ENCODE data around the gene CWH43. TPM values are rescaled to one million over a fixed set of nuclear protein-coding genes. Genes with fewer than 3 reads are reported as not detected.

Gene CWH43
- total and polyA plus RNA-seq, 9 of the 15 experiments (the other 6 are each of a cell fraction or from before 2014, with no cell fraction given) = not detected

GRCh38 chr4:48997962-48998361 is 11.9 kb downstream of the CWH43 start (continued):
- TF ChIP-seq ELK3 (CRISPR knock-in tag; IDR thresholded peaks at IDR 0.05) (no peak), E2F4 (CRISPR knock-in tag; IDR thresholded peaks at IDR 0.05; ENCODE audit: low read depth) (no peak), EP300 (IDR thresholded peaks at IDR 0.05; ENCODE audit: low read length) (no peak), NONO (IDR thresholded peaks at IDR 0.05; ENCODE audit: low read depth in 2 of 2, low read length in 1 of 2) (no peak)

GRCh38 chr4:48998440-48998839 is 12.4 kb downstream of the CWH43 start:
- POLR2A ChIA-PET = no interaction called here

More at GRCh38 chr4:48998440-48998839, 12.4 kb downstream of the CWH43 start:
- ATAC-seq (no peak), DNase-seq (ENCODE audit: extremely low read depth in 1 of 4, low spot score in 3 of 4) (no peak), FAIRE-seq (no peak)
- no peaks in the 10 kb centered on the region for H3K9me1 ChIP-seq (ENCODE audit: control insufficient read depth, insufficient read depth, low read length)
- in situ Hi-C loops (cut with MboI) (no loop called here), intact Hi-C loops (cut with micrococcal nuclease) (no loop called here)
- no peak overlapping the region for H3K9ac ChIP-seq (ENCODE audit: insufficient read depth in 1 of 2, low read depth in 2 of 2, low read length in 2 of 2)
- H3K4me1 ChIP-seq (replicated peaks in 1 of 2; ENCODE audit: control insufficient read depth in 2 of 2, insufficient read depth in 2 of 2, low read length in 2 of 2) = no peaks in the 10 kb centered on the region
- no peaks in the 10 kb centered on the region for H4K20me1 ChIP-seq (replicated peaks; ENCODE audit: control insufficient read depth, insufficient read depth, low read length)
- no peak overlapping the region for H3K4me3 ChIP-seq
- H3K79me2 ChIP-seq (ENCODE audit: control insufficient read depth, insufficient read depth, low read length) = no peaks in the 10 kb centered on the region
- WGBS (ENCODE audit: insufficient coverage, low coverage, missing lambda C conversion rate) = 16% methylated on average over 6 of the region's 6 CpGs
- H3K9me3 ChIP-seq (replicated peaks; ENCODE audit: control insufficient read depth, insufficient read depth, low read depth, low read length) = no peaks in the 10 kb centered on the region
- no peak overlapping the region for H2AFZ ChIP-seq (ENCODE audit: low read depth, low read length)
- no TSS peak for BruUV-seq (replicated peaks)
- TF ChIP-seq HINFP (tag; conservative IDR thresholded peaks at IDR 0.05; ENCODE audit: low read depth) (no peak), HIVEP1 (CRISPR knock-in tag; IDR thresholded peaks at IDR 0.05) (no peak), ZNF431 (CRISPR knock-in tag; IDR thresholded peaks at IDR 0.05) (no peak), FOXJ2 (tag; IDR thresholded peaks at IDR 0.05) (no peak), THAP12 (CRISPR knock-in tag; IDR thresholded peaks at IDR 0.05) (no peak), ZNF436 (CRISPR knock-in tag; IDR thresholded peaks at IDR 0.05) (no peak), NRF1 (conservative IDR thresholded peaks at IDR 0.05 in 1 of 2, IDR thresholded peaks at IDR 0.05 in 1 of 2) (no peak)
- no peaks in the 10 kb centered on the region for H3K36me3 ChIP-seq (ENCODE audit: control insufficient read depth, insufficient read depth, low read length)
- no peak overlapping the region for H3K27ac ChIP-seq (ENCODE audit: extremely low read depth, low read depth, low read length)
- no peaks in the 10 kb centered on the region; a peak in 2 of 5 replicates for H3K27me3 ChIP-seq (ENCODE audit: control insufficient read depth in 2 of 2, insufficient read depth in 2 of 2, low read length in 2 of 2)
- CTCF ChIA-PET (ENCODE audit: low intra/inter-chr PET ratio) = no interaction called here
- H3K4me2 ChIP-seq (ENCODE audit: insufficient read depth, low read length) = no peak overlapping the region
